Heart right ventricle (tissue), 16 donors: Measurements from ENCODE around the gene TIMM9. TPM values are rescaled to one million over a fixed set of nuclear protein-coding genes. Genes with fewer than 3 reads are reported as not detected.

Experiments used
- ATAC-seq, 8 donors: fragments of 200-7000 bp; cut with Tn5 transposase; one replicate each; pipeline ENCODE4 v1.9.1; 2020; ENCODE audit warnings: mild to moderate bottlenecking in 8 of 8, moderate library complexity in 8 of 8, moderate number of reproducible peaks in 1 of 8
- DNase-seq, 2 donors: peaks; one replicate each; pipeline ENCODE4 v3.0.0-alpha.2; 2020
- H3K27ac ChIP-seq, 10 donors: fragments of 200-600 bp; sonication (generic) in 2 of 10; one replicate each; pipeline versions ENCODE4 v1.5.0 to v1.8.0; 2020 to 2022; ENCODE audit warnings: mild to moderate bottlenecking in 3 of 10
- H3K27me3 ChIP-seq, 7 donors: fragments of 200-600 bp; one replicate each; pipeline ENCODE4 v1.8.0; 2021 to 2022; ENCODE audit warnings: mild to moderate bottlenecking in 2 of 7
- H3K36me3 ChIP-seq, 9 donors: fragments of 200-600 bp; sonication (generic) in 1 of 9; one replicate each; pipeline versions ENCODE4 v1.5.0 to v1.8.0; 2020 to 2022; ENCODE audit warnings: mild to moderate bottlenecking in 2 of 9
- H3K4me1 ChIP-seq, 9 donors: fragments of 200-600 bp; sonication (generic) in 1 of 9; one replicate each; pipeline versions ENCODE4 v1.5.0 to v1.8.0; 2020 to 2022; ENCODE audit warnings: mild to moderate bottlenecking in 4 of 9
- H3K4me3 ChIP-seq, 10 donors: fragments of 200-600 bp; sonication (generic) in 2 of 10; one replicate each; pipeline versions ENCODE4 v1.5.0 to v1.8.0; 2020 to 2022; ENCODE audit warnings: mild to moderate bottlenecking in 7 of 10, moderate library complexity in 2 of 10
- H3K9me3 ChIP-seq, 11 donors: fragments of 200-600 bp in 10 of 11; sonication (generic) in 2 of 11; one replicate each; pipeline versions ENCODE4 v1.5.0 to v1.8.0; 2013 to 2022; ENCODE audit warnings: mild to moderate bottlenecking in 2 of 11, control low read depth in 1 of 11, moderate library complexity in 1 of 11
- WGBS, 2 donors: extraction: QIAGEN DNeasy Blood & Tissue Kit; methylation state at CpG; one replicate each; pipeline ENCODE4 v1.1.7; 2013; ENCODE audit warnings: inconsistent platforms in 1 of 2; 5-methylcytosine and 5-hydroxymethylcytosine counted together
- intact Hi-C, 10 donors: fragments of 100-400 bp; cut with DNase I; formaldehyde crosslinking; loops; one replicate each; pipeline versions ENCODE4 v1.11.1 to v1.14.2; 2022
- long read RNA-seq, 3 donors: library from polyadenylated mRNA; unstranded; transcript quantifications; one replicate each; pipeline ENCODE4 v2.0.0, GENCODE V29; 2020 to 2021
- polyA plus RNA-seq, 2 donors: library from polyadenylated mRNA; stranded (reverse); fragments of 200-250 nt; gene quantifications; one replicate each; pipeline ENCODE4 v1.2.3, GENCODE V29; 2013
- total RNA-seq, 10 donors: library from RNA; stranded (reverse); fragmentation: NEBNext Ultra II Directional in 3 of 10; extraction: Animal tissue kit (Norgen Biotek cat#: 25700) in 3 of 10; gene quantifications; one replicate each; pipeline versions ENCODE4 v1.2.1 to v1.2.4, GENCODE V29; 2021 to 2023
- TF ChIP-seq, protein P1 (sequence below), 9 donors: fragments of 200-600 bp; sonication (generic) in 2 of 9; IDR thresholded peaks; one replicate each; pipeline versions ENCODE4 v1.5.0 to v1.8.0; 2021 to 2022; ENCODE audit warnings: antibody characterized with exemption in 9 of 9, mild to moderate bottlenecking in 5 of 9, moderate library complexity in 1 of 9
- donor health status: Arrhythmogenic right ventricular cardiomyopathy.
- donor health status: ischemic (EF 13 %, LVEDD 7.1; RV severe dilation, severe dysfunction).
- donor health status: healthy with polysubstance abuse.
- donor health status: DM: no; HTN: yes; CAD: no.
- donor health status: DM: no; HTN: no; CAD: no.
- donor health status: ischemic (EF 25% LVEDD 6.9; RV normal size, moderate dysfunction).
- donor health status: ischemic (EF 25% LVEDD 5.7; RV mildly dilated, moderate dysfunction).
- donor health status: healthy.
- donor health status: DM: yes; HTN: yes; CAD: no.
- donor health status: Ischemic cardiomyopathy.
- donor health status: ischemic (EF 35%, LVEDD 5.7; RV mildly dilated, moderate dysfunction).
- donor health status: nonischemic (EF 11% LVEDD 7.7; RV severe dilation, severe dysfunction).
- donor health status: DM: yes; HTN: yes; CAD: no.
- donor health status: PGD.
- donor health status: ischemic (EF 29% LVEDD 5.4; RV normal size, mild dysfunction).
- donor health status: nonischemic (EF 23%, LVEDD 6.1; RV moderate dilation, normal function).

Gene TIMM9, protein sequence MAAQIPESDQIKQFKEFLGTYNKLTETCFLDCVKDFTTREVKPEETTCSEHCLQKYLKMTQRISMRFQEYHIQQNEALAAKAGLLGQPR
- total RNA-seq (10 to 100 TPM; 24.6 to 39.3 (median 26.3) TPM), polyA plus RNA-seq (10 to 100 TPM; 23.8 to 46.9 TPM)
- long read RNA-seq, donor 1, partial matches to known transcripts: 7 of 7 reads
- long read RNA-seq, donor 1, other reads (novel, unspliced or antisense): 0 of 7 reads
- long read RNA-seq, donor 2, partial matches to known transcripts: 5 of 5 reads
- long read RNA-seq, donor 2, other reads (novel, unspliced or antisense): 0 of 5 reads
- long read RNA-seq, donor 3, partial matches to known transcripts: 5 of 7 reads
- long read RNA-seq, donor 3, other reads (novel, unspliced or antisense): 1 of 7 reads

DNA sequence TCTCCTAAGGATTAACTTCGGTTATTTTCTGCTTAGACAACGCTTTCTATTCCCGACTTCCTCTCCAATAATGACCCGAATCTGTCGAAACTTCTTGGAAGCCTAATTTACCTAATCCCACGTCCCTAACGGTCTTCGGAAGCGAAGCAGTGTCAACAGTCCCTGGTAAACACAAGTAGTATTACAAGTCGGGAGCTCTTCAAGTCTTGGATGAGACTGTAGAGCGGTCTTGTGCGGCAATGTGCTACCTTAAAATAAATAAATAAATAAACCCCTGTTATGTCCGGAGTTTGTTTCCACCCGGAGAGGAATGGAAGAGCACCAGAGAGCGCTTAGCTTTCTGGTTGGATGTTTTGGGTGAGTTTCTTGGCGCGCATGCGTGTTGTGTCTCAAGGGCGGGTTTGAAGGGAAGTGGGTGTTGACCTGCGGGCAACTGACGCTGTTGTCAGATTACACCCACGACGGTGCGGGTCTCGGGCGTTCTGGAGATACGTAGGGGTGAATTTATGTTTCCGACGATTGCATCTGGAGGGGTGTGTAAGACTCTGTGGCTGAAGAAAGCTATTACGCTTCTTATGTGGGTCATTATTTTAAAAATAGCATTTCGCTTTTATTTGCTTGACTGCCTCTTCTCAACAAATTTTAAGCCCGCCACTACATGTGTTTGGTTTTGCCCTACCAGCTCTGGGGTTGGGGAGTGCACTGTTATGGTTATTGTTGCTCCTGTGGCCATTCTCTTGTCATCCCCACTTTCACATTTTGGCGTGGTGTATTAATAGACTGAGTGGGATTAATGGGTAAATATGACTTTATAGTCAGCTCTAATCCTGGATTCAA lies at the start of gene TIMM9, which contains the start of gene KIAA0586:
Gene TIMM9, minus strand, starts transcription at position 251 of the 837 bp plus-strand sequence. CDS start 15,586 bp downstream, outside the sequence.
Gene KIAA0586, plus strand, starts transcription at position 439 of the 837 bp plus-strand sequence. CDS start 546 bp downstream, outside the sequence.
- Histone ChIP-seq H3K4me3 (peak within 1 kb of the TSS; percentile 75 to 96 (median 81)), H3K36me3 (peaks cover 0 to 46% (median 8%) of the 10 kb centered on the region in 9 donors), H3K4me1 (peaks cover 0 to 41% (median 23%) of the 10 kb centered on the region in 9 donors), H3K27me3 (no peaks in the 10 kb centered on the region), H3K9me3 (no peaks in the 10 kb centered on the region), H3K27ac (peak within 1 kb of the TSS; percentile 69 to 99 (median 91))
- intact Hi-C loops: loop anchor here in 1 of 10 donors (10.0 kb wide), 1 partner anchor 827 kb away; no protein-coding TSS in a partner anchor
- TF ChIP-seq, protein P1, sequence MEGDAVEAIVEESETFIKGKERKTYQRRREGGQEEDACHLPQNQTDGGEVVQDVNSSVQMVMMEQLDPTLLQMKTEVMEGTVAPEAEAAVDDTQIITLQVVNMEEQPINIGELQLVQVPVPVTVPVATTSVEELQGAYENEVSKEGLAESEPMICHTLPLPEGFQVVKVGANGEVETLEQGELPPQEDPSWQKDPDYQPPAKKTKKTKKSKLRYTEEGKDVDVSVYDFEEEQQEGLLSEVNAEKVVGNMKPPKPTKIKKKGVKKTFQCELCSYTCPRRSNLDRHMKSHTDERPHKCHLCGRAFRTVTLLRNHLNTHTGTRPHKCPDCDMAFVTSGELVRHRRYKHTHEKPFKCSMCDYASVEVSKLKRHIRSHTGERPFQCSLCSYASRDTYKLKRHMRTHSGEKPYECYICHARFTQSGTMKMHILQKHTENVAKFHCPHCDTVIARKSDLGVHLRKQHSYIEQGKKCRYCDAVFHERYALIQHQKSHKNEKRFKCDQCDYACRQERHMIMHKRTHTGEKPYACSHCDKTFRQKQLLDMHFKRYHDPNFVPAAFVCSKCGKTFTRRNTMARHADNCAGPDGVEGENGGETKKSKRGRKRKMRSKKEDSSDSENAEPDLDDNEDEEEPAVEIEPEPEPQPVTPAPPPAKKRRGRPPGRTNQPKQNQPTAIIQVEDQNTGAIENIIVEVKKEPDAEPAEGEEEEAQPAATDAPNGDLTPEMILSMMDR (IDR thresholded peaks at IDR 0.05): peak in 1 of 9 donors; percentile 3
- ATAC-seq (peak; percentile 97 to 99 (median 98)), DNase-seq (peak; percentile 94 to 97)
- WGBS, 2 donors: 0% methylated on average over 33 of the region's 33 CpGs

DNA sequence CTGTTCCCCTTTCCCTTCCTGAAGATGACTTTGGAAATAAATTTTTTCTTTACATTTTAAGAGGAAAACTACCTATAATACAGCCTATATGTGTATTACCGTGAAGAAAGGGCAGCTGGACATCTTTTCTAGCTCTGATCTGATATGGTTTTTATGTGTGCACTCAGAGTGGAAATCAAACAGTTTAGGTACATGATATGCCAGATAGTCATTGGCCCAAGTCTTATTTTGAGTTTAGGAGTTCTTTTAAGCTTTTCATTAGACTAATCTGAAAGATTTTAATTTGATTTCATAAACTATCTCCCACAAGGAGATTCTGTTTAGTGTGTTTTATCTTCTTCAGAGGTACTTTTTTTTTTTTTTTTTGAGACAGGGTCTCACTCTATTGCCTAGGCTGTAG lies 49.0 kb upstream of the TIMM9 start:
- Histone ChIP-seq H3K36me3 (peaks cover 0 to 89% (median 12%) of the 10 kb centered on the region in 9 donors), H3K9me3 (no peaks in the 10 kb centered on the region), H3K4me1 (no peaks in the 10 kb centered on the region), H3K4me3 (no peak overlapping the region), H3K27ac (no peak overlapping the region), H3K27me3 (no peaks in the 10 kb centered on the region)
- ATAC-seq: no peak
- TF ChIP-seq, protein P1 (IDR thresholded peaks at IDR 0.05): no peak
- no peak for DNase-seq
- intact Hi-C loops: no loop called here
- WGBS, 2 donors: 93 to 98% methylated on average over 1 of the region's 1 CpG

DNA sequence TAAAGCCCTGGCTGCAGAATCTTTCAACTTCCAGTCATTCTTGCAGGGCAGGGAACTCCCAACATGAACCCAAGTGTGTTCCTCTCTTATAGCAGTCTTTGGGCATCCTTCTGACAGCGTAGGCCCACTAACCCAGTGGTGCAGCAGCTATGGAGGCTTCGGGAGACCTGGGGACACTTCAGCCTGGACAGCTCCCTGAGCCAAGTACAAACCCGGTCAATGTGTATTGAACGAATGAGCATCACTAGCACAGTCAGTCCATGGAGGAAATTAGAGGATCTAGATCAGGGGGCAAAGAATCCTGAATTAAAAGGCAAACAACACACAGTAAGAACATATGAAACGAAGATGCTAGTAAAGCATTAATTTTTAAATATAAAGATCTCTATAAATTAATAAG lies 42.0 kb upstream of the TIMM9 start:
- Histone ChIP-seq H3K27ac (no peak overlapping the region), H3K4me3 (no peak overlapping the region), H3K36me3 (peaks cover 0 to 91% (median 17%) of the 10 kb centered on the region in 9 donors), H3K4me1 (no peaks in the 10 kb centered on the region), H3K27me3 (no peaks in the 10 kb centered on the region), H3K9me3 (no peaks in the 10 kb centered on the region)
- TF ChIP-seq, protein P1 (IDR thresholded peaks at IDR 0.05): no peak
- intact Hi-C loops: no loop called here
- ATAC-seq (no peak), DNase-seq (no peak)
- WGBS, 2 donors: 92 to 93% methylated on average over 5 of the region's 5 CpGs

DNA sequence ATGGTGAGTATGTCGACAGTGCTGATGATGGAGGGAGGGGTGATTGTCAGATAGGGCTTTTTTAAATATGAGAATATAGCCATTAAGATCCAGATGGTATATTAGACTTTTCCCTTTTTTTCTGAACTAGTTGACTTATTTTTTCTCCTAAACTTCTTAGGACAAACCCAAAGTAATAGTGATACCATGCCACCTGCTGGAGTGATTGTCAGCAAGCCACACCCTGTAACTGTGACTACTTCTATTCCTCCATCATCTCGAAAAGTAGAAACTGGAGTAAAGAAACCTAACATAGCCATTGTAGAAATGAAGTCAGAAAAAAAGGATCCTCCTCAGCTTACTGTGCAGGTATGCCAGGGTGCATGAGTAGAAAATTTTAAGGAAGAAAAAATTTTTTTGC lies 40.2 kb upstream of the TIMM9 start:
- Histone ChIP-seq H3K36me3 (peaks cover 0 to 99% (median 25%) of the 10 kb centered on the region in 9 donors), H3K27ac (no peak overlapping the region), H3K27me3 (no peaks in the 10 kb centered on the region), H3K9me3 (no peaks in the 10 kb centered on the region), H3K4me3 (no peak overlapping the region), H3K4me1 (no peaks in the 10 kb centered on the region)
- intact Hi-C loops: no loop called here
- DNase-seq (no peak), ATAC-seq (no peak)
- 97 to 100% methylated on average over 2 of the region's 2 CpGs for WGBS, 2 donors
- TF ChIP-seq, protein P1 (IDR thresholded peaks at IDR 0.05): no peak
